ENCODE data around the gene CYSLTR2. TPM values are rescaled to one million over a fixed set of nuclear protein-coding genes. Genes with fewer than 3 reads are reported as not detected.

CYSLTR2 gene
- total RNA-seq, 2 donors from 2014 or later = 0.14 to 4.0 TPM

GRCh38 chr13:48729856-48730255, 76.1 kb downstream of the CYSLTR2 start:
- TF ChIP-seq CTCF (IDR thresholded peaks at IDR 0.05) = no peak
- no peaks in the 10 kb centered on the region for H3K36me3 ChIP-seq
- DNase-seq (ENCODE audit: low spot score) (no peak), ATAC-seq (ENCODE audit: insufficient number of reproducible peaks, low FRiP score, low read depth) (no peak)
- no peak overlapping the region for H3K4me3 ChIP-seq
- no peak overlapping the region for H3K27ac ChIP-seq
- H3K9me3 ChIP-seq = no peaks in the 10 kb centered on the region
- H3K27me3 ChIP-seq (replicated peaks; ENCODE audit: insufficient read depth) = no peaks in the 10 kb centered on the region
- H3K4me1 ChIP-seq (ENCODE audit: control insufficient read depth in 1 of 2, low read depth in 2 of 2) = no peaks in the 10 kb centered on the region

- Histone ChIP-seq H3K4me3 (no peak overlapping the region), H3K27me3 (replicated peaks; ENCODE audit: insufficient read depth) (no peaks in the 10 kb centered on the region), H3K36me3 (no peaks in the 10 kb centered on the region), H3K9me3 (no peaks in the 10 kb centered on the region), H3K4me1 (ENCODE audit: control insufficient read depth in 1 of 2, low read depth in 2 of 2) (no peaks in the 10 kb centered on the region), H3K27ac (no peak overlapping the region)
- DNase-seq (ENCODE audit: low spot score) (no peak), ATAC-seq (ENCODE audit: insufficient number of reproducible peaks, low FRiP score, low read depth) (no peak)
- no peak for TF ChIP-seq CTCF (IDR thresholded peaks at IDR 0.05)
Measured at GRCh38 chr13:48731001-48731658, 77.4 kb downstream of the CYSLTR2 start.

- Histone ChIP-seq H3K27me3 (replicated peaks; ENCODE audit: insufficient read depth) (no peaks in the 10 kb centered on the region), H3K36me3 (no peaks in the 10 kb centered on the region), H3K9me3 (no peaks in the 10 kb centered on the region), H3K27ac (no peak overlapping the region), H3K4me3 (no peak overlapping the region), H3K4me1 (ENCODE audit: control insufficient read depth in 1 of 2, low read depth in 2 of 2) (no peaks in the 10 kb centered on the region)
- no peak for TF ChIP-seq CTCF (IDR thresholded peaks at IDR 0.05)
- DNase-seq (ENCODE audit: low spot score) = no peak
- no peak for ATAC-seq (ENCODE audit: insufficient number of reproducible peaks, low FRiP score, low read depth)
Measured at GRCh38 chr13:48731957-48732569, 78.3 kb downstream of the CYSLTR2 start.

GRCh38 chr13:48733739-48734335, 80.1 kb downstream of the CYSLTR2 start:
- Histone ChIP-seq H3K9me3 (no peaks in the 10 kb centered on the region), H3K36me3 (no peaks in the 10 kb centered on the region), H3K27me3 (replicated peaks; ENCODE audit: insufficient read depth) (no peaks in the 10 kb centered on the region), H3K27ac (no peak overlapping the region), H3K4me3 (no peak overlapping the region), H3K4me1 (ENCODE audit: control insufficient read depth in 1 of 2, low read depth in 2 of 2) (no peaks in the 10 kb centered on the region)
- ATAC-seq (ENCODE audit: insufficient number of reproducible peaks, low FRiP score, low read depth) = no peak
- no peak for TF ChIP-seq CTCF (IDR thresholded peaks at IDR 0.05)
- DNase-seq (ENCODE audit: low spot score) = no peak

GRCh38 chr13:48735571-48735970, 81.8 kb downstream of the CYSLTR2 start:
- ATAC-seq (ENCODE audit: insufficient number of reproducible peaks, low FRiP score, low read depth) = no peak
- no peak for TF ChIP-seq CTCF (IDR thresholded peaks at IDR 0.05)
- Histone ChIP-seq H3K4me1 (ENCODE audit: control insufficient read depth in 1 of 2, low read depth in 2 of 2) (no peaks in the 10 kb centered on the region), H3K9me3 (no peaks in the 10 kb centered on the region), H3K36me3 (no peaks in the 10 kb centered on the region), H3K4me3 (no peak overlapping the region), H3K27ac (no peak overlapping the region), H3K27me3 (replicated peaks; ENCODE audit: insufficient read depth) (no peaks in the 10 kb centered on the region)
- DNase-seq (ENCODE audit: low spot score) = no peak
